Loucy (cell line): ENCODE data around the gene C1GALT1.
"Not testable (repeated sequence)": the region's sequence is repeated elsewhere in the genome, so short reads cannot be mapped to it uniquely, and the experiment has no call there.

ENCODE experiments used
- H2AFZ ChIP-seq: fragments of 200-600 bp; sonication (generic); 2 replicates; pipeline ENCODE4 v1.6.0; 2016; ENCODE audit warnings: antibody characterized with exemption, mild to moderate bottlenecking, low read length, moderate library complexity
- H3F3A ChIP-seq: fragments of 200-600 bp; 2 replicates; pipeline ENCODE4 v1.6.0; 2016; ENCODE audit warnings: antibody characterized with exemption, low read depth, mild to moderate bottlenecking
- H3K27me3 ChIP-seq: fragments of 200-600 bp; sonication (generic); 2 replicates; pipeline ENCODE4 v1.6.1; 2014; ENCODE audit warnings: low read length, mild to moderate bottlenecking; ENCODE audit not compliant: insufficient read depth, poor library complexity, severe bottlenecking
- H3K36me3 ChIP-seq: fragments of 200-600 bp; sonication (generic); 2 replicates; pipeline ENCODE4 v1.6.1; 2016; ENCODE audit warnings: low read length; ENCODE audit not compliant: insufficient read depth
- H3K4me1 ChIP-seq: fragments of 200-600 bp; sonication (generic); 2 replicates; pipeline ENCODE4 v1.5.1; 2014; ENCODE audit warnings: low read length, mild to moderate bottlenecking; ENCODE audit not compliant: insufficient read depth, poor library complexity, severe bottlenecking
- H3K4me2 ChIP-seq: fragments of 200-600 bp; sonication (generic); 2 replicates; pipeline ENCODE4 v1.6.0; 2014; ENCODE audit warnings: antibody characterized with exemption, low read length, low read depth, mild to moderate bottlenecking; ENCODE audit not compliant: poor library complexity, severe bottlenecking
- H3K4me3 ChIP-seq: fragments of 200-600 bp; sonication (generic); 2 replicates; pipeline ENCODE4 v1.5.1; 2014; ENCODE audit warnings: low read length, mild to moderate bottlenecking, mixed read lengths; ENCODE audit not compliant: poor library complexity, severe bottlenecking
- H3K79me2 ChIP-seq: fragments of 200-600 bp; sonication (generic); 2 replicates; pipeline ENCODE4 v1.6.1; 2014; ENCODE audit warnings: low read length; ENCODE audit not compliant: insufficient read depth
- H3K9ac ChIP-seq: fragments of 200-600 bp; sonication (generic); 2 replicates; pipeline ENCODE4 v1.6.0; 2014; ENCODE audit warnings: mild to moderate bottlenecking, low read depth, low read length, moderate library complexity; ENCODE audit not compliant: poor library complexity, severe bottlenecking
- H3K9me2 ChIP-seq: fragments of 200-600 bp; sonication (generic); replicated peaks from 2 replicates; pipeline ENCODE4 v1.6.1; 2016; ENCODE audit warnings: low read depth, low read length, mixed read lengths
- H3K9me3 ChIP-seq: fragments of 200-600 bp; sonication (generic); 2 replicates; pipeline ENCODE4 v1.6.1; 2014; ENCODE audit warnings: mild to moderate bottlenecking, antibody characterized with exemption, low read length, low read depth; ENCODE audit not compliant: insufficient read depth
- H4K20me1 ChIP-seq: fragments of 200-600 bp; sonication (generic); 2 replicates; pipeline ENCODE4 v1.6.0; 2014; ENCODE audit warnings: antibody characterized with exemption, low read length, mild to moderate bottlenecking; ENCODE audit not compliant: insufficient read depth, poor library complexity, severe bottlenecking
- CTCF ChIP-seq: fragments of 200-600 bp; sonication (generic); conservative IDR thresholded peaks from 2 replicates; pipeline ENCODE4 v1.5.1; 2014; ENCODE audit warnings: mild to moderate bottlenecking, antibody characterized with exemption, low read length
- EZH2phosphoT487 ChIP-seq: fragments of 200-600 bp; IDR thresholded peaks from 2 replicates; pipeline ENCODE4 v1.6.1; 2018; ENCODE audit warnings: antibody characterized with exemption, mild to moderate bottlenecking, moderate library complexity, borderline replicate concordance

The C1GALT1 gene

GRCh38 chr7:7136466-7137381 lies 45.6 kb upstream of the C1GALT1 start:
- H3K9me3 ChIP-seq: no peaks in the 10 kb centered on the region
- H3K9me2 ChIP-seq: no peaks in the 10 kb centered on the region
- H3K79me2 ChIP-seq: no peaks in the 10 kb centered on the region
- H3K4me3 ChIP-seq: no peak overlapping the region
- no peaks in the 10 kb centered on the region for H3K27me3 ChIP-seq
- no peak overlapping the region for H3K9ac ChIP-seq
- no peaks in the 10 kb centered on the region for H3K4me1 ChIP-seq
- no peaks in the 10 kb centered on the region for H3K36me3 ChIP-seq
- H3K4me2 ChIP-seq: no peak overlapping the region
- H3F3A ChIP-seq: no peaks in the 10 kb centered on the region
- TF ChIP-seq EZH2phosphoT487 (no peak), CTCF (no peak)
- no peak overlapping the region for H2AFZ ChIP-seq
- H4K20me1 ChIP-seq: no peaks in the 10 kb centered on the region

- Histone ChIP-seq H2AFZ (no peak overlapping the region), H3K27me3 (no peaks in the 10 kb centered on the region), H3K9me3 (no peaks in the 10 kb centered on the region), H3K4me3 (no peak overlapping the region), H3K9ac (no peak overlapping the region), H3K4me2 (no peak overlapping the region), H3K36me3 (no peaks in the 10 kb centered on the region), H3F3A (no peaks in the 10 kb centered on the region), H3K9me2 (no peaks in the 10 kb centered on the region), H3K4me1 (no peaks in the 10 kb centered on the region), H4K20me1 (no peaks in the 10 kb centered on the region), H3K79me2 (no peaks in the 10 kb centered on the region)
- no peak for TF ChIP-seq EZH2phosphoT487
- no peak for TF ChIP-seq CTCF
Observed at GRCh38 chr7:7138897-7139296, 43.4 kb upstream of the C1GALT1 start.

- H3K79me2 ChIP-seq, H3K9ac ChIP-seq, H2AFZ ChIP-seq, H3F3A ChIP-seq, H3K4me3 ChIP-seq, H3K4me2 ChIP-seq, H3K27me3 ChIP-seq, H3K4me1 ChIP-seq, H4K20me1 ChIP-seq, H3K9me3 ChIP-seq, H3K36me3 ChIP-seq, H3K9me2 ChIP-seq: not testable (repeated sequence)
Observed at GRCh38 chr7:7143404-7143803, 38.9 kb upstream of the C1GALT1 start.

- H3K4me2 ChIP-seq, H3K4me3 ChIP-seq, H3K9me2 ChIP-seq, H3K4me1 ChIP-seq, H3K79me2 ChIP-seq, H3K9ac ChIP-seq, H3K36me3 ChIP-seq, H3K9me3 ChIP-seq, H3K27me3 ChIP-seq, H4K20me1 ChIP-seq, H2AFZ ChIP-seq, H3F3A ChIP-seq: not testable (repeated sequence)
Observed at GRCh38 chr7:7145151-7145550, 37.2 kb upstream of the C1GALT1 start.
